GM18907 (cell line): ENCODE results near the gene SCPEP1.
A peak's percentile ranks its signal among the peaks of the same experiment; 100 is the strongest.

Source experiments
- ATAC-seq: cut with Tn5 transposase; IDR thresholded peaks from one replicate; pipeline ENCODE4 v1.9.1; 2021; ENCODE audit warnings: mild to moderate bottlenecking, moderate library complexity; ENCODE audit not compliant: unreplicated experiment

Gene SCPEP1

DNA sequence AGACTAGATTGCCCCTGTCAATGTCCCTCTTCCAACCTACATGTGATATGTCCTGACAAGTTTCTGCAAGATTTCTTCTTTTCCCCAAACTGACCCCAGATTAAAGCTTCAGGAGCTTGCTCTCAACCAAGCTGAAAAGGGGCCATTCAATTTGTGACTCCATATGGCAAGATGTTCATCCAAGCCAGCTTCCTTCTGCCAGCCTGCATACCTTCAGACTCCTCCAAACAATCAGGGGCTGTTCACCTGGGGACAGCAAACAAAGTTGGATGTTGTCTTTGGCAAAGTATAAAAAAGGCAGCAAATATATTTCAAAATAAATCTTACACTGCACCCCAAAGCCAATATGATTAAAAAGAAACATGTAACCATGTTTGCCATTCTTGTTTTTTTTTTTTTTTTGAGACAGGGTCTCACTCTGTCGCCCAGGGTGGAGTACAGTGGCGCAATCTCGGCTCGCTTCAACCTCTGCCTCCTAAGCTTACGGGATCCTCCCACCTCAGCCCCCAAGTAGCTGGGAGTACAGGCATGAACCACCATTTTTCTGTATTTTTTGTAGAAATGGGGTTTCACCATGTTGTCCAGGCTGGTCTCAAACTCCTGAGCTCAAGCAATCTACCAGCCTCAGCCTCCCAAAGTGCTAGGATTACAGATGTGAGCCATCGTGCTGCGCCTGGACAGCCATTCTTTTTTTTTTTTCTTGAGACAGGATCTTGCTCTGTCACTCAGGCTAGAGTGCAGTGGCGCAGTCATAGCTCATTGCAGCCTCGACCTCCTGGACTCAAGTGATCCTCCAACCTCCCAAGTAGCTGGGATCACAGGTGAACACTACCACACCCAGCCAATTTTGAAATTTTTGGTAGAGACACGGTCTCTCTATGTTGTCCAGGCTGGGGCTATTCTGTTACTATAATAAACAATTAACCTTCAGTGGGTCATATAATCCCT, 57.1 kb downstream of the SCPEP1 start:
- no peak for ATAC-seq

DNA sequence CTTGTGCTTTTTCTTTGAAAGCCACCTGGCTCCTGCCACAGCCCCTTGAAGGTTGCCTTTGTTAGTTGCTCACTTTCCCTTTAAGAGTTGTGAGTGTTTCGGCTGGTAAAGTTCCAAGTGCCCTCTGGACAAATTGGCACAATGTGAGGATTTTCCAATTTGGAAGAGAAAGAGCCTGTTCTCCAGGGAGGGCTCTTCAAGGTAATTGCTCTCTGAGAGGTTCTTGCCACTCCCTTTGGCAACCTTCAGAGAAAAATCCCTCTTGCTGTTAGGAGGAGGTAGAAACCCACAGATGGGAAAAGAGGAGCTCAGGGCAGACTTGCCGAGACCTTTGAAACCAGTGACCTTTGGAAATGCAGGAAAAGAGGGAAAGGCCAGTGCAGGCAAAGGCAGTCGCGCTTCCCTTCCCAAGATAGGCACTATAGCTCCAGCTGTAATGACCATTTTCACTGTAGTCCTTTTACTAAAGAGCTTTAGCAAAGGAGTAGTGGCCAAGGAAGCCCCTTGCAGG, 58.1 kb downstream of the SCPEP1 start:
- ATAC-seq: no peak

DNA sequence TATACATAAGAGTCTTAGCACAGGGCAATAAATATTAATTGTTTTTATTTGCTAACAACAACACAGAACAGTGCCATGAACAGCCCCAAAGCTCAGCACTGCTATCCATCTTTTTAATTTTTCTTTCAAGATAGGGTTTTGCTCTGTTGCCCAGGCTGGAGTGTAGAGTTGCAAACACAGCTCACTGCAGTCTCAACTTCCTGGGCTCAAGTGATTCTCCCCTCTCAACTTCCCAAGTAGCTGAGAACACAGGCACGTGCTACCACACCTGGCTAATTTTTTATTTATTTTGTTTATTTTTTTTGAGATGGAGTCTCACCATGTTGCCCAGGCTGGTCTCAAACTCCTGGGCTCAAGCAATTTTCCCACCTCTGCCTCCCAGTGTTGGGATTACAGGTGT, 59.5 kb downstream of the SCPEP1 start:
- no peak for ATAC-seq

DNA sequence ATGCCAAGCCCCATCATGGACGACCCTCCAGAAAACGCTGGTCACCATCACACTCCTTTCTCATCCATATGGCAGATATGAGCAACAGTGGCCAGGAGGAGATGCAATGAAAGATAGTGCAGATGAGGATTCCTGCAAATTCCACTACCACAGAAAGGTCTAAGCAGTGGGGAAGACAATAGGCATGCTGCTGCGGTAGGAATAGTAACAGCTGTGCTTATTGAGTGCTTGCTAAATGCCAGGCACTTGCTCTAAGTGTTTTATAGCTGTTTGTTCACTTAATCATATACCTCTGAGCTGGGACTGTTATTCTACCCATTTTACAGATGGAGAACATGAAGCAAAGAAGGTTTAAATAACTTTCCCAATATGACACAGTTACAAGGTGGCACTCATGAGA, 60.6 kb downstream of the SCPEP1 start:
- ATAC-seq: no peak

DNA sequence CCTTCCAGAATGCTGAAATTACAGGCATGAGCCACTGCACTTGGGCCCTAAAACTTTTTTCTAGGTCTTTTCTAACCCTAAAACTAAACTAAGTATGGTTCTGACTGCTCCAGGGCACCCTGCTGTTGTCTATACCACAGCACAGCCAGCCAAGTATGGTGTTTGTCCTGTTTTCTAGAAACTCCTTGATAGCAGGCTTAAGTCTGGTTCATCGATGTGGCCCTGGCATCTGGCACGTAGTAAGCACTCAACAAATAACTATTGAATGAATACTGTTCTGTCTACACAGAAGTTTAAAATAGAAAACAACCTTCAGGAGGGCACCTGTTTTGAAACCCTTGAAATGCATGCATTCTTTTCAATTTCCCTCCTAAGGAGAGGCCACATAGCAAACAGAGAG, 62.6 kb downstream of the SCPEP1 start:
- no peak for ATAC-seq

DNA sequence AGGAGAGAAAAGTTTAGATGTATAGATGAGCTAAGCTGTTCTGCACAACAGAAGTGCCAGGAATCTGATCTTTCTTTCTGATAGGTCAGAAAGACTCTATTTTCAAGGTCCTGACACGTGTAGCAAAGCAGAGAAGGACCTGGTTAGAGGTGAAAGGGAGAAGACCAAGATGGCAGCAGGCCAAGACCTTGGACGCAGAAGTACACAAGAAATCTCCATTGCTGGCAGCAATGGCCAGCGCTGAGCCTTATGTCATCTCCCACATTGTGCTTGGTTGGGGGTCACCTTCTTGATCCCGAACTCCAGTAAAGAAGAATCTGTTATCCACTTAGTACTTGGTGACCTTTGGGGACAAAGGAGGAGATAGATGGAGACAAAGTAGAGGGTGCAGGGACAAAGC, 65.3 kb downstream of the SCPEP1 start:
- no peak for ATAC-seq

DNA sequence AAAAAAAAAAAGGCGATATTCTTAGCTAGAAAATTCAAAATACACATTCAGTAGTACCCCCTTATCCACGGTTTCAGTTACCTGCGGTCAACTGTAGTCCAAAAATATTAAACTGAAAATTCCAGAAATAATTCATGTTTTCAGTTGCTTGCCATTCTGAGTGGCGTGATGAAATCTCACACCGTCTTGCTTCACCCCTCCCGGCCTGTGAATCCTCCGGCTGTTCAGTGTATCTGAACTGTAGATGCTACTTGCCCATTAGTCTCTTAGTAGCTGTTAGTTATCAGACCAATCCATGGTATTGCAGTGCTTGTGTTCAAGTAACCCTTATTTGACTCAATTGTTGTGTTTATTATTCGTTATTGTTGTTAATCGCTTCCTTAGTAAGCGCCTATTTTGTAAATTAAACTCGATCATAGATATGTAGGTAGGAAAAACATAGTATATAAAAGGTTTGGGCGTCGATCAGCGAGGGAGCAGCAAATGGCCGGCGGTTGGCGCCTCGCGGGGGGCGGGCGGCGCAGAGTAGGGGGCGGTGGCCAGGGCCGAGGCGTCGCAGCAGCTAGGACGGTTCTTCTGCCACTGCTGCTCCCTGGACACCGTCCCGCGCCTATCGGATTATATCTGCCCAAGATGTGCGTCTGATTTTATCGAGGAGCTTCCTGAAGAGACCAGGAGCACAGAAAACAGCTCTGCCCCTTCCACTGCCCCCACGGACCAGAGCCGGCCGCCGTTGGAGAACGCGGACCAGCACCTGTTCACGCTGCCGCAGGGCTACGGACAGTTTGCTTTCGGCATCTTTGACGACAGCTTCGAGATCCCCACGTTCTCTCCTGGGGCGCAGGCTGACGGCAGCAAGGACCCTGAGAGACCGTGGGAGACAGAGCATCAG, 67.3 kb downstream of the SCPEP1 start:
- no peak for ATAC-seq

DNA sequence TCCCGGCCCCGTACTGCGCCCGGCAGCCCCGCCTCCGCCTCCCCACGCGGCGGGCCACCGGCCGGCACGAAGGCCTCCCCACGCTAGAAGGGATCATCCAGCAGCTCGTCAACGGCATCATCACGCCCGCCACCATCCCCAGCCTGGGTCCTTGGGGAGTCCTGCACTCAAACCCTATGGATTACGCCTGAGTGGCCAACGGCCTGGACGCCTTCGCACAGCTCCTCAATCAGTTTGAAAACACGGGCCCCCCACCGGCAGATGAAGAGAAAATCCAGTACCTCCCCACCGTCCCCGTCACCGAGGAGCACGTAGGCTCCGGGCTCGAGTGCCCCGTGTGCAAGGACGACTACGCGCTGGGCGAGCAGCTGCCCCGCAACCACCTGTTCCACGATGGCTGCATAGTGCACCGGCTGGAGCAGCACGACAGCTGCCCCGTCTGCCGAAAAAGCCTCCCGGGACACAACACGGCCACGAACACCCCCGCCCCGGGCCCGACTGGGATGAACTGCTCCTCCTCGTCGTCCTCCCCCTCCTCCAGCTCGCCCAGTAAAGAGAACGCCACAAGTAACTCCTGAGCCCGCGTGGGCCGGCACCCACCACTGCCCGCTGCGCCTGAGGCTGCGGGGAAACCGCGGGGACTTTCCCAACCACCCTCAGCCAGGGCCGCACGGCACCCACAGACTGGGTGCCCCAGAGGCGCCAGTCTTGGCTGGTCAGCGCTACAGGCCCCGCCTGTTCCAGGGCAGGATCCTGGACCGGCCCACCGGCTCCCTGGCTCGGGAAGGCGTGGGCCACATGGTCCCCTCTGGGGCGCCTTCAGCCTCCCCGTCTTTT, 68.2 kb downstream of the SCPEP1 start:
- peak; percentile 58 for ATAC-seq

DNA sequence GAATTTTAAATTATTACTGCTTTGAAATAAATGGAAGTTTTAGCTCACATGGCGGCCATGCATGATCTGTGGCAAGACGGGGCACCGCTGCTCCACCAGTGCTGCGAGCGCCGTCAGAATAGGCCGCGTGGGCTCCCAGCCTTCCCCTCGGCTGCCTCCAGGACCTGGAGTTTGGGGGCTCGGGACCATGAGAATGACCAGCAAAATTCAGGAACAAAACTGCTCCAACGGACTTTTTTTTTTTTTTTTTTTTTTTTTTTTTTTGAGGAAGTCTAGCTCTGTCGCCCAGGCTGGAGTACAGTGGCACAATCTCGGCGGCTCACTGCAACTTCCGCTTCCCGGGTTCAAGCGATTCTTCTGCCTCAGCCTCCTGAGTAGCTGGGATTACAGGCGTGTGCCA, 68.8 kb downstream of the SCPEP1 start:
- ATAC-seq: no peak

DNA sequence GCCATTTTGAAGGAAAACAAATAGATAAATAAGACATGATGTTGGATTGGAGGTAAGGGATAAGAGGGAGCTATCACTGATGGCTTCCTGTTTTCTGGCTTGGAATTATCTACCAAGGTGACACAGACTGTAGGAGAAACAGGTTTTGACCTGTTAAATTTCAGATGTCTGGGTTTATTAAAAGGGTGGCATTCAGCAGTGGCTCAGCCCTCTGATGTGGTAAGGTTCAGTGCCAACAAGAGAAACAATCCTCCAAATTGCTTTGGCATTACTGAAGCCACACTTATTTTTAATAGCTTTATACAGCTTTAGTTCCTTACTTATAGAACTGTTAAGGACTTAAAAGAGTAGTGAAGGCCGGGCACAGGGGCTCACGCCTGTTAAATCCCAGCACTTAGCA, 70.2 kb downstream of the SCPEP1 start:
- ATAC-seq: no peak

DNA sequence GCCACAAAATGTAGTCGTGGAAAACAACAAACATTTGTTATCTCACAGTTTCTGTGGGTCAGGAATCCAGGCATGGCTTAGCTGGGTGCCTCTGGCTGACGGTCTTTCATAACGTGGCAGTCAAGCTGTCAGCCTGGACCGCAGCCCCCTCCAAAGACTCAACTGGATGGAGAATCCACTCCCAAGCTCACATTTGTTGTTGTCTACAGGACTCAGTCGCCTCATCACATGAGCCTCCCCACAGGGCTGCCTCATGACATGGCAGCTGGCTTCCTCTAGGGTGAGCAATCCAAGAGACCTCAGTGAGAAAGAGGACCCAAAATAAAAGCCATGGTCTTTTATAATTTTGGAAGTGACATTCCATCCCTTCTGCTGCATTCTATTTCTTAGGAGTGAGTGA, 72.4 kb downstream of the SCPEP1 start:
- no peak for ATAC-seq

DNA sequence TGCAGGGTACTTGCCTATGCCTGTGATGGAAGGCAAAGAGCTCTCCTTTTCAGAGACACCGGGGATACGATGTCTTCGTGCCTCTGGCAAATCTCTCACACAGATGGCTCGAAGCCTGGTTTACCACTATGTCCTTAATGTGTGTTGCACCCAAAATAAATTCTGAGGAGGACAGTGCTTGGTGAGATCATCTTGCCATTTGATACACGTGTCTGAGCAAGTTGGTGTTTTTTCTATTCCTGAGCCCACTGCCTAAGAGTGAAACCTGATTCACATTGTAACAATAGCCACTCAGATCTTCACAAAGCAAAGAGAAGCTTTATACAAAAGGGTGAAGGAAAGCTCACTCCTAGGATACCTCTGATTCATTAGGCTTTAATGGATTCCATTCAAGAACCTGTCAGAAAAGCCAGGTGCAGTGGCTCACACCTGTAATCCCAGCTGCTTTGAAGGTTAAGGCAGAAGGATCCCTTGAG, 74.0 kb downstream of the SCPEP1 start:
- ATAC-seq: no peak
